Islet precursor cell (in vitro differentiated cells): ENCODE data around the gene DRICH1.
"Not testable (repeated sequence)": the region's sequence is repeated elsewhere in the genome, so short reads cannot be mapped to it uniquely, and the experiment has no call there.

ENCODE experiments used
- DNase-seq: peaks from one replicate; pipeline ENCODE4 v3.0.0-alpha.2; 2018

Gene DRICH1

DNA sequence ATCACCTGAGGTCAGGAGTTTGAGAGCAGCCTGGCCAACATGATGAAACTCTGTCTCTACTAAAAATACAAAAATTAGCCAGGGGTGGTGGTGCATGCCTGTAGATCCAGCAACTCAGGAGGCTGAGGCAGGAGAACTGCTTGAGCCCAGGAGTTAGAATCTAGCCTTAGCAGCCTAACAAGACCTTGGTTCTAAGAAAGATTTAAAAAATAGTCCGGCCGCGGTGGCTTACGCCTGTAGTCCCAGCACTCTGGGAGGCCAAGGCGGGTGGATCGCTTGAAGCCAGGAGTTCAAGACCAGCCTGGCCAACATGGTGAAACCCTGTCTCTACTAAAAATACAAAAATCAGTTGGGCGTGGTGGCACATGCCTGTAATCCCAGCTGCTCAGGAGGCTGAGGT is 14.4 kb upstream of the DRICH1 start:
- not testable (repeated sequence) for DNase-seq

DNA sequence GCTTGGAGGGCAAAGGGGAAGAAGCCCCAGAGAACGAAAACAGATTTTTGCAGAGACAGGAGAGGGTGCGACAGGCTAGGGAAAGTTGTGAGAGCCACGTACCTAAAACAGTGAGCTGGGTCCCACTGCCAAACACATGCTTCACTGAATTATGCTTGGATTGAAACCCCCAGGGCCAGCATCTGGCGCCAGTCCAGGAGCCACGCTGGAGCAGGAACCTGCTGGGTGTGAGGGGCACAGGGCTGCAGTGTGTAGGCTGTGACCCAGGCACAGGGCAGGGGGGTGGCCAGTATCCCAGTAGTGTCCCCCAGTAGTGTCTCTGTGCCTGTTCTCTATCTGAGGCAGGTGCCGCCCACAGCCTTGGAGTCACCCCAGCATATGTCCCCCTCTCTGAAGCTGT is 8.1 kb upstream of the DRICH1 start:
- not testable (repeated sequence) for DNase-seq

DNA sequence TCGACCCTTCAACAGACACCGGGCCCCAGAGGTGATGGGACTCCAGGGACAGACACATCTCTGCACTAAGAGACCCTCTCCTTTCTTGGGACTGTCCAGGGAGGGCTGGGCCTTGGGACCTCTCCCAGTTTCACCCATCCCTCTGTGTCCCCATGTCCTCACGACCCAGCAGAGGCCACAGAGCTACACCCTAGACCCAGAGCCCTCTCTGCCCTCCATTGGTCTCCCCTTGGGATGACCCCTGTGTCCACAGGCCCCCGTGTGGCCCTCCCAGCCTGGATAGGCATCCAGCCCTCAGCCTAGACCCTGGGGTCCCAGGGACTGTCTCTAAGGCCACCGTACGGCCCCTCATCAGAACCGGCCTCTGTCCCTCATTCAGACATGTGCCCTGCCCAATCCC is 7.5 kb upstream of the DRICH1 start:
- no peak for DNase-seq

DNA sequence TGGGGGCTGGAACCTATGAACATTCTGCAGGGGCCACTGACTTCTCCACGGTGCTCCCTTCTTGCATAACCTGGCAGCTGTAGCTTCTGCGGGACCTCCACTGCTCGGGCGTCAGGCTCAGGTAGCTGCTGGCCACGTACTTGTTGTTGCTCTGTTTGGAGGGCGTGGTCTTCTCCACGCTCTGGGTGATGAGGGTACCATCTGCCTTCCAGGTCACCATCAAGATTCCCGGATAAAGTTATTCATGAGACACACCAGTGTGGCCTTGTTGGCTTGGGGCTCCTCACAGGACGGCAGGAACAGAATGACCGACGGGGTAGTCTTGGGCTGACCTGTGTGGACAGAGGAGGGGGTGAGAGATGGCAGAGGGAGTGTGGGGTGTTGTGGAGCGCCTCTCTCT is 6.5 kb upstream of the DRICH1 start:
- no peak for DNase-seq

DNA sequence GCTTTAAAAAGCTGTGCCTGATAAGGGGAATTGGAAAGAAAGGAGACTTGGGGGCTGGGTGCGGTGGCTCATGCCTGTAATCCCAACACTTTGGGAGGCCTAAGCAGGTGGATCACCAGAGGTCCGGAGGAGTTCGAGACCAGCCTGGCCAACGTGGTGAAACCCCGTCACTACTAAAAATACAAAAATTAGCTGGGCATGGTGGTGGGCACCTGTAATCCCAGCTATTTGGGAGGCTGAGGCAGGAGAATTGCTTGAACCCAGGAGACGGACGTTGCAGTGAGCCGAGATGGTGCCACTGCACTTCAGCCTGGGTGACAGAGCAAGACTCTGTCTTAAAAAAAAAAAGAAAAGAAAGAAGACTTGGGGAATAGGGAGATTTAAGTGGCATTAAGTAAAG is 3.2 kb upstream of the DRICH1 start:
- not testable (repeated sequence) for DNase-seq

DNA sequence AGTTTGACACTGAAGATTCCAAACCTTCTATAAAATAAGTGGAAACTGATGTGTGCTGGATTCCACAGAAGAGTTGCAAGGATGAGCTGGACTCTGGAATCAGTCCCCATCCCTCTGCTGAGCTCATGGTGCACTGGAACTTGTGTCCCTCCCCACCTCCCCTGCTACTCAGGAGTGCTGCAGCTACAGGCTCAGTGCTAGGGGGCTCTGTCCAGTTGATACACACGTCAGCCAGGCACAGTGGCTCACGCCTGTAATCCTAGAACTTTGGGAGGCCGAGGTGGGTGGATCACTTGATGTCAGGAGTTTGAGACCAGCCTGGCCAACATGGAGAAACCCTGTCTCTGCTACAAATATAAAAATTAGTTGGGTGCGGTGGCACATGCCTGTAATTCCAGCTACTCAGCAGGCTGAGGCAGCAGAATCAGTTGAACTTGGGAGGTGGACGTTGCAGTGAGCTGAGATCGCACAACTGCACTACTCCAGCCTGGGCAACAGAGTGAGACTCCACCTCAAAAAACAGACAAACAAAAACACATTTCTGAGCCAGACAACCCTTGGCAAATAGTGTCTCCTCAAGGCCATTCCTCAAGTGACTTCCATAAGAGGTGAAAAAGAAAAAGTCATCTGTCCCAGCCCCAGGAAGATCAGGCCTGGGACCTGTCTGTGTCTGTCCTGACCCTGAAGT is 3.9 kb downstream of the DRICH1 start:
- not testable (repeated sequence) for DNase-seq

DNA sequence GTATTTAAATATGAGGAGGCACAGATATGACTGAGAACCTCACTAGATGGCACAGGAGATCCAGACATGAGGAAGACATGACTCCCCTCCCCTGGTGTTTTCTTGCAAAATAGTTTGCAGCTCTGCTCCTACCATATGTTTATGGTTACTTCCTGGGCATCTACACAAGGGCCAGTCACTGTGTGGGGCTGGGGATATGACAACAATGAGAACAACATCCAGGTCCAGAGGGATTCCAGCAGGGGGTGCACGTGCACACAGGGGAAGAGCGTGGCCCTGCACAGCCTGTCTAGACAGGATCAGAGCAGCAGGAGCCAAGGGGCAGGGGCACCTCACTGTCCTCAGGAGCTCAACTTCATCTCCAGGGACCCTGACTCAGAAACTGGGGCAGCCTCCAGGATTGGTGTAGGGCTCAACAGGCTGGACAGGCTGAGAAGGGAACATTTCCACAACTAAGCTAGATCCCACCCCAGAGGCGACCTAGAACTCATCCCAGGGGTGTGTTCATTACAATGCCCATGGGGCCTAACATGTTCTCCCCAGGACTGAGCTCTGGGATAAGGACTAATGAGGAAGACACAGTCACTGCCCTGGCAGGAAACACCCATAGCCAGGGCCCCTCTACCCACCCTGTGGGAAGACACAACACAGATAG is 4.6 kb downstream of the DRICH1 start:
- DNase-seq: peak; percentile 66

DNA sequence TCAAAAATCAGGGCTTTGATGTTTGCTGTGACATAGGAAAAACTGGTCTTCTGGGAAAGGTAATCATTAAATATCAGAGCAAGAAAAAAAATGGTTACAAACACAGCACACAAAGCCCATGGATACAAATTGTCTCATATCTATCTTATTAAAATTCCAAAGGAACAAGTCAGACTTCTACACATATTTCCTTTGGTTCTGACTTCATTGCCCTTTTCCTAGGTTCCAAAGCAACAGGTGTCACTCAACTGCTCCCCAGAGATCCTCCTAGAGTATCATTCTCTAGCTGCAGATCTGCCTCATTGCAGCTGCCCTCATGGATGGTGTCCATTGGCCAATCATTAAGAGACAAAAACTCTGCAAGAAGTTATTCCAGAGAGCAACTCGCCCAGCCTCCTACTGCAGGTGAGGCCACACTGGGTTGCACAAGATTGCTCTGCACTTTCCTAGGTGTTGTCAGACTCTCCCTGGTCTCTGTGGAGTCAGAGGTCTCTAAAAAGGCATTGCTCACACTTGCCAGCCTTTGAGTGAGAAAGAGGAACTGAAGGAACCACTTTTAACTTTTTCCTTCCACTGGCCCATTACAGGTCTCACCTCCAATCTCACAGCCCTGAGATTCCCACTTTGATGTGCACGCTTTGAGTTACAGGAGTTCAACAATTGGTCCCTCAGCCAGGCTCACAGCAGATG is 5.7 kb downstream of the DRICH1 start:
- no peak for DNase-seq

DNA sequence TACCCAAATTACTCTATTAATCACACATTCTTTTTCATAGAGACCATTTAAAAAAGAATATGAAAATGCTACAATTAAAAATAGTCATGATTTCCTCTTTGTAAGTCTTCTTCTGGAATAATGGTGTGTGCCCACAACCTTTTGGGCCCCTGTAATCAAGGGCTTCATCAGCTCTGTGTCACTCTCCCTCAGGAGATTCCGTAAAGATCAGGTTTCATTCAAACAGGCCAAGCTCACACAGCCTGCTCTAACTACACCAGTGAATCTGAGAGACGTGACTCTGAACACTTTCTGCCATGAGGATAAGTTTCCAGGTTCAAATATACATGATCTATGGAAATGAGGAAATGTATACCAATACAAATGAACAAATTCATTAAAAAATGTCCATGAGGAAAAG is 9.5 kb downstream of the DRICH1 start:
- DNase-seq: no peak

DNA sequence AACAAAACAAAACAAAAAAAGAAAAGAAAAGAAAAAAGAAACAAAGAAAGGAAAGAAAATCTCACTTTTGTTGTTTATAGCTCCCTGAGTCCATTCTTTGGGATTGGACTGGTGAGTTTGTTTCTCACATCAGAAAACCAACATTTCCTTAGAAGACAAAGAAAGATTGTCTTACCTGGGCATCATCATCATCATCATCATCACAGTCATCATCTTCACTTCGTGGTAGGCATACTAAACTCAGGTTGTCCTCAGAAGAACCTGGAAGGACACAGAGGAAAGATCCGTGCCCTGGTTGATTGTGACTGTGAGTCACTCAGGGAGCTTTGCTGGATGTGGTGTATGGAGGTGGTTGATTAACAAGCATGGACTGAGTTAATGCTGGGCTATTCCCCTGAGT is 10.2 kb downstream of the DRICH1 start:
- DNase-seq: not testable (repeated sequence)

DNA sequence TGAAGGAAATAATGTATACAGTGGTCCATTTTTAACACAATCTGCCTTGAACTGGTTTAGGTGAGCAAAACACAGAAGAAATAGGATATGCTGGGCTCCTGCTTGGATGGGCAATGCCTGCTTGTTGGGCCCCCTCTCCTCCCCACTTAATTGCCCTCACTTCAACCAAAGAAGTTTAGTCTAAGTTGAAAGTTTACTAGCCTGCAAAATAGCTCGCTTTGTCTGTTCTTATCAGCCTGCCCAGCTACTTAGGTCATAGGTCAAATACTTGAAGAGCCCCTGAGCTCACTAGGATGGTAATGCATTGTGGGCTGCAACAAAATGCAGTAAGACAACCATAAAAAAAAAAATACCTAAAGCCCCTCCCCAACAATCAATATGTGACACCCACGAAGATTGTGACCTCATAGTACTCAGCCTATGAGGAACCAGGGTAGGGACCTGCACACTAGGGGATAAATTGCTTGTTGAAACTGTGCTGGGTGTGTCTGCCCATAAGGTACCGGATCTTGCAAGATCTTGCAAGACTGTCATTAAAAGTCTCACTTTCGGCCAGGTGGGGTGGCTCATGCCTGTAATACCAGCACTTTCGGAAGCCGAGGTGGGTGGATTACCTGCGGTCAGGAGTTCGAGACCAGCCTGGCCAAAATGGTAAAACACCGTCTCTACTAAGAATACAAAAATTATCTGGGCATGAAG is 10.9 kb downstream of the DRICH1 start:
- DNase-seq: no peak

DNA sequence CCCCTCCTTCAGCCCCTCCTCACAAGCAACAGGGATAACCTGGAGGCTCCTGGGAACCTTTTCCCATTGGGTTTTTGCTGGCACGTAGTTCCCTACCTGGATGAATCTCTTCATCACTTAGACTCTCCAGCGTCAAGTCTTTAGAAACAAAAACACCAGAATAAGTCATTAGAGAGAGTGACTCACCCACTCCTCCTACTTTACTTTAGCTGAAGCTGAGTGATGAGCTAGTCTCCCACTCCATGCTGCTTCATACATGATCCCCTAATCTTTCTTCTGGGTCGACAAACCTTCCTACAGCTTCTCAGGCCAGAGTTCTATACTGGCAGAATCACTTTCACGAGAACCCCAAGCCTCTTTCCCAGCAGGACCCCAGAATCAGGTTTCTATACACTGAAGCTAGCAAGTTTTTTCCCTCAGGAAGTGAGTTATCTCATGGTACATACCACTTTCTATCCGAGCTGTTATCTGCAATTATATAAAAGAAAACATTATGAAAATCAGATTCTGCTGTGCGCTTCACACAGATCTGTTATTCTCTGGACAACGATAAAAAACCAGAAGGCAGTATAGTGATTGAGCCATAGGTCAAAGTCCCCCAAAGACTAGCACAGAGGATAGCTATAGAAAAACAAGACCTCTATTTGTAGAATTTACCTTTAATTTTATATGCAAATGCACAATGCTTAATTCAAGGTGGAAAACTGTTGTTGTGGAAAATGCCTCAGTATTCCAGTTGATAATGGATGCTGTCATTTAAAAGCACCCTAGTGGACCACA is 18.7 kb downstream of the DRICH1 start:
- no peak for DNase-seq

DNA sequence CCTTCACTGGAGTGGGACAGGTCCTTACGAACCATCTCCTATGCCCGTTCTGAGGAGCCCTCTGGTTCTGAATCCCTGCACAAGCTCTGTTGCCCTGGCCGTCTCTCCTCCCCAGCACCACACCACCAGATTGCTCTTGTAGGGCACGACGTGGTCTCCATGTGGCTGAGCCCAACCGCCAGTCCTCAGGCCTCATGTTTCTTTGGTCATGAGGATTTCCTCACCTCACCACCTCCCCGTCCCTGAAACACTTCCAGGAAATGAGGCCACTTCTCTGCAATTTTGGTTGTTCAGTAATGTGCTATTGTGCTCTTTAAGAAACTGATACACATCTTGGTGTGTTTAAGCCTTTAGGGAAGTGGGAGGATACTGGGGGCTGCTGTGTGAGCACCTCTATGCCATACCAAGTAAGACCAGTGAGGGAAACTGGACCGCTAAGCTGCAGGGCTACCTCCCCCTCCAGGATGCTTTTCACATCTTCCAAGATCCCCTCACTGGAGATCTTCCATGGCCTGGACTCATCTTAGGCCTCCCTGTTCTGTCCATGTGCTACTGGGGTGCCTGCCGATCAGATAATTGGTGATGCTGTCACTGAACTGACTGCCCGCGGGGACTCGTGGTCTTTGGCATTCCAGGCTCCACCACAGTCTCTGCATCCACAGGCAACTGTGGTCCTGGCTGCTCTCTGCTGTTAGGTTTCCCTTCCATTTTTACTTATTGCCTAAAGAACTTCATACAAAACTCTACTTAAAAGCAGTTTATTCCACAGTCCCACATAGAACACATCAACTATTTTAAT is 21.9 kb downstream of the DRICH1 start:
- no peak for DNase-seq

DNA sequence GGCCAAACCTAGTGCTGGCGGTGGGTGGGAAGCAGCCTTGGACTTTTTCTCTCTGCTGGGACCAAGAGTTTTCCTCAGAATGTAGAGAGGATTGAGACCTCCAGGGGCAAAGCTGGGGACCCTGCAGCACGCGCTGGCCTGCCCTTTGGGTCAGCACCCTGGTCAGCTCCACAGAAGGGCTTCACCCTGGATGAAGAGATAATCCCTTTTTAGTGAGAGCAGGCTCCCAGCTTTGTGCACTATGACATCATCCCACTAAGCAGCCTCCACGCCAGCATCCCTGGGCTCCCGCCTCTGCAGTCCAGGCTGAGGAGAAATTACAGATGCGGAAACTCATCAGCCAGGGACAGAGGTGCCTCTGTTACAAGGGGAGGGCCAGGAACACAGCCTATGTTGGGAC is 23.5 kb downstream of the DRICH1 start:
- peak; percentile 81 for DNase-seq

DNA sequence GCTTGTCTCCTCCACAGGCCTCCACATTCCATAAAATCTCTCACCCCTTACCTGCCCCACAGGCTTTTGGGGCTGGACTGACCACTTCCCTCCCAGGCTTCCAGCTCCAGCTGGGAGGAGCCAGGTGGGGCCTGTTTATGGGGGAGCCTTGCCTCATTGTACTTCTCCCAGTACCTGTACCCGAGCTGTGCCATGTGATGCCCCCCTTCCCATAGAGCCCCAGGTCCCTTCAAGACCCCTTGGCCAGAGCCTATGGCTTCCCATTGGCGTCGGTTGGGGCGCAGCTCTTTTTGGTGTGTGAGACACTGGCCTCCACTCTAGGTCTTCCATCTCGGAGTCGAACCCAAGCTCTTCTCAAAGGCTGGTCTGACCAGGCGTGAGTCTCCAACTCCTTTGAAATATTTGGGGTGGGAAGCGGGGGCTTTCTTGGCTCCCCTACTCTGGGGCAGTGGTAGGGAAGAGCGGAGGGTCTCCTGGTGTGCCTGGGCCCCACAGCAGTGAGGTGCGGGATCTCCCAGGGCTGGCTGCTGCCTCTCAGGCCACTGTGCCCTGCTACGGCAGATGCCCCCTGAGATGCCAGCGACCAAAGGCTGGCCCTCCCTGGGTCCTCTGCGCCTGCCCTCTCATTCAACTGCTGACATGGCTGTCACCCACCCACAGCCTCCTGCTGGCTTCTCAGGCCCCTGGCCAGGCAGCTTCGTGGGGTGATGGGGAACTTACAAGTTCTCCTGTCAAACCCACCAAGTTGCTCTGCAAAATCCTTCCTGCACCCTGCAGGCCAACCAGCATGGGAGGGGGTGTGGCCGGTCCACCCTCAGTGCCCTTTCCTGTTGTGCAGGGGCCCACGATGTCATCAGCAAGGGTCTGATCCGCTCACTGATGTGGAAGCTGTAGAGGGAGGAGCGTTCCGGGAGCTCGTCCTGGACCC is 25.7 kb downstream of the DRICH1 start:
- no peak for DNase-seq

DNA sequence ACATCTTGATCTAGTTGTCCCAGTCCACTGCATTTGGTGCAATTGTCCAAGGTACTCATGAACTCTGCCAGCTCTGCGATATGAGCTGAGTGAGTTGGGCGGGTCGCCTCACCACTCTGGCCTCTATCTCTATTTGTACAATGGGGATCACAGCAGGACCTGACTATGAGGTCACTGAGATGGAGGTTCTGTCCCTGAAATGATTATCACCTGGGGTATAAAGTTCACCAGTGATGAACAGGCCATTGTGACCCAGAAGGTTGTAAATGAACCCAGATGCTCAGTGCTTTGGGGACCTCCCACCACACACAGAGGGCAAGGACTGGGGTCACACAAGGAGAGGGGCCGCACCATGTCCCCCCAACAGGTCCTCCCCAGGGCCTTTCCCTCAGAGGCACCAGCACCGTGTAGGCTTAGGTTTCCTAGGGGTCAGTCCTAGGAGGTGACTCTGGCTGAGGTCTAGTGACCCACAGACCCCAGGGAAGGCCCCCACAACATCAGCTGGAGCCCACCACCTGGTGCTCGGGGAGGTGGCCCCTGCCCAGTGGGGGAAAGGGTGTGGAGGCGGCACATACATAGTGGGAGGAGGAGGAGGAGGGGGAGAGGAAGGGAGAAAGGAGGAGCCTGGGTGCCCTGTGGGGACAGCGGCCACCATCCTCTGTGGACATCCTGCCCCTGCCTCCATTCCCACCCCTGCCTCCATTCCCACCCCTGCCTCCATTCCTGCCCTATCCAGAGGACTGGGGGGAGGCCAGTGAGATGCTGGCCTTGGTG is 27.0 kb downstream of the DRICH1 start:
- no peak for DNase-seq

DNA sequence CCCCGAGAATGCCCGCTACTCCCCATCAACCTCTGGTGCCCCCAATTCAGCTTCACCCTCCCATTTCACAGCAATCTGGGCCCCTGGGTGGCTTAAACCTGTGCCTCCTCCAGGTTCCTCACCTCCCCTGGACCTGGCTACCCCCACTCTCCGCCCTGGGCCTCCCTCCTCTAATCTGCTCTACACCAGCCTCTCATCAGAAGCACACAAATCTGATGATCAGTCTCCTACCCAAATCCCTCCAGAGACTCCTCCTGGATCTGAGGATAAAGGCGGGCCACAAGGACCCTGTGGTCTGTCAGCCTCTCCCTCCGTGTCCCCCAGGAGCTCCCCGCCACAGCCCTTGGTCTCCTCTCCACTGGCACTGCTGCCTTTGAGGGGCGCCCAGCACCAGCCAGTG is 28.9 kb downstream of the DRICH1 start:
- no peak for DNase-seq

DNA sequence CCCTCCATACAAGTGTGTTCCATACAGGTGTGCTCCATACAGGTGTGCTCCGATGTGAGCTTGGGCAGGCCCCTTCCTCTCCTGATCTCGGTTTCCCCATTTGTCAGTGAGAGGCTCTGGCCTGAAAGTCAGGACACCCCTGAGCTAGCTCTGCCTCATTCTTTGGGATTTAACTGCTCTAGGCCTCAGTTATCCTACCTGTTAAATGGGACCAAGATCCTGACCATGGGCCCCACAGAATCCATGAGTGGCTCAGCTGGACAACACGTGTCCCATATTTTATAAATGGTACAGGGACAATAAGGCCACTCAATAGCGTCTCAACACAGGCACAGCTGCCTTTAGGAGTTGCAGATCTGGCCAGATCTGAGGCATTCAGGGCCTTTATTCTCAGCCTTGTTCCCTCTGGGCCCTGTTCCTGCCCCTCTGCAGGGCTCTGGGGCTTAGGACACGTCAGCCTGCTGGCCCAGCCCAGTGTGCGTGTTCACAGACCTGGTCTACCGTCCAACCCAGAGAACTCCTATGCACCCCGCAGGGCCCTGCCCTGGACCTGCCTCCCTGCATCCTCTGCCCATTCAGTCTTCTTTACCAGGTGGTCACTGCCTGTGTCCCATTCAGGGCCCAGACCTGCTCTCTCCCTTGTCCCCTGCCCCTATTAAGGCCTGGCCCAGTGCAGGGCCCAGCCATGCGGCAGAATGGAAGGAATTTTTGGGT is 33.2 kb downstream of the DRICH1 start:
- DNase-seq: no peak

DNA sequence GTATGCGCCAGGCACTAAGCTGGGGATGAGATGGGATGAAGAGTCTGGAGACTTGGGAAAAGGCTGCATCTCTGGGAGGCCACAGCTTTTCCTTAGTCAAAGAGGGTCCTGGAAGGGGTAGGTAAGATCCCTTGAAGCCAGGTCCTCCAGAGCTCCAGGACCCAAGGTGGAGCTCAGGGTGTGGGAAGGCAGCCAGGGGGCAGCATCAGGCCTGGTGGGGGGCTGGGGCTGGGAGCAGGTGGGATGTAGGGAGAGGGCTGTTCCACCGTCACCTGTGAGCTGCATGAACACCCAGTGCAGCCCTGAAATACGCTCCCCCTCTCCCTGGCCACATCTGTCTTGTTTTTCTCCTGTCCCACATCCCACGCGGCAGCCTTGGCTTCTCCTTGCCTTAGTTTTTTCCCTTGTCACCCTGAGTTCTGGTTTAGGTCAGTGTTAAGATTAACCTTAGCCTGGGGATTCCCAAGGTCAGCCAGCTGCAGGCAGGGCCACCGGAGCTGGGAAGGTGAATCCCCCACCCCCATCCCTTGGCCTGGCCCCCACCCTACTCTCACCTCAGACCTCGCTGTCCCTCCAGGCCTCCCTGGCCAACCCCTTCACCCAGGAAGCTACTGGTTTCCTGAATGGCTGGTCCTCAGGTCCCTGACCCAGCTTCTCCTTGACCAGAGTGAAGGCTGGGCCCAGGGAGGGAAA is 34.4 kb downstream of the DRICH1 start:
- not testable (repeated sequence) for DNase-seq
